ENCODE results near the gene DENND5A.
"Not testable (repeated sequence)": the region's sequence is repeated elsewhere in the genome, so short reads cannot be mapped to it uniquely, and the experiment has no call there.

DENND5A gene

GRCh38 chr11:9118277-9118676 is 146.9 kb downstream of the DENND5A start:
- H3K27ac ChIP-seq, result no peak overlapping the region
- TF ChIP-seq, protein P1, sequence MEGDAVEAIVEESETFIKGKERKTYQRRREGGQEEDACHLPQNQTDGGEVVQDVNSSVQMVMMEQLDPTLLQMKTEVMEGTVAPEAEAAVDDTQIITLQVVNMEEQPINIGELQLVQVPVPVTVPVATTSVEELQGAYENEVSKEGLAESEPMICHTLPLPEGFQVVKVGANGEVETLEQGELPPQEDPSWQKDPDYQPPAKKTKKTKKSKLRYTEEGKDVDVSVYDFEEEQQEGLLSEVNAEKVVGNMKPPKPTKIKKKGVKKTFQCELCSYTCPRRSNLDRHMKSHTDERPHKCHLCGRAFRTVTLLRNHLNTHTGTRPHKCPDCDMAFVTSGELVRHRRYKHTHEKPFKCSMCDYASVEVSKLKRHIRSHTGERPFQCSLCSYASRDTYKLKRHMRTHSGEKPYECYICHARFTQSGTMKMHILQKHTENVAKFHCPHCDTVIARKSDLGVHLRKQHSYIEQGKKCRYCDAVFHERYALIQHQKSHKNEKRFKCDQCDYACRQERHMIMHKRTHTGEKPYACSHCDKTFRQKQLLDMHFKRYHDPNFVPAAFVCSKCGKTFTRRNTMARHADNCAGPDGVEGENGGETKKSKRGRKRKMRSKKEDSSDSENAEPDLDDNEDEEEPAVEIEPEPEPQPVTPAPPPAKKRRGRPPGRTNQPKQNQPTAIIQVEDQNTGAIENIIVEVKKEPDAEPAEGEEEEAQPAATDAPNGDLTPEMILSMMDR (IDR thresholded peaks at IDR 0.05), result no peak
- no peak for DNase-seq (ENCODE audit: low spot score)
- H3K4me3 ChIP-seq, result no peak overlapping the region

DNA sequence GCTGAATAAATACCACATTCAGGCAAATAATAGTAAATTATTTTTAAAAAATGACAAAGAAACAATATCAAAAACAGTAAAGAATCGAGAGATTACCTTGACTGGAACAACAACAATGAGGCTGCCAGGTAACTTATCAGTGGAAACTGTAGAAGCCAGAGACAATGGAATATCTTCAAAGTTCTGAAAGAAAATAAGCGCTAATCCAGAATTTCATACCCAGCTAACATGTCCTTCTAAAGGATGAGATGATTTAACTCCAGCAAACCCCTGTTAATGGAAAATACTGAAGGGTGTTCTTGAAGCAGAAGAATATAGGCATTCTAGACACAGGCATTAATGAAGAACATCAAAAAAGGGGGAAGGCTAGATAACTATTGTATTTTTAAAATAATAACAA is 153.1 kb downstream of the DENND5A start:
- no peak for DNase-seq (ENCODE audit: low spot score)
- Histone ChIP-seq H3K4me3 (no peak overlapping the region), H3K27ac (no peak overlapping the region)
- TF ChIP-seq, protein P1 (IDR thresholded peaks at IDR 0.05), result no peak

GRCh38 chr11:9109858-9110731 is 155.1 kb downstream of the DENND5A start:
- TF ChIP-seq, protein P1 (IDR thresholded peaks at IDR 0.05), result no peak
- no peak for DNase-seq (ENCODE audit: low spot score)
- no peak overlapping the region for H3K27ac ChIP-seq
- no peak overlapping the region for H3K4me3 ChIP-seq

GRCh38 chr11:9104580-9104979 is 160.6 kb downstream of the DENND5A start:
- TF ChIP-seq, protein P1 (IDR thresholded peaks at IDR 0.05), result no peak
- Histone ChIP-seq H3K4me3 (no peak overlapping the region), H3K27ac (no peak overlapping the region)
- no peak for DNase-seq (ENCODE audit: low spot score)

DNA sequence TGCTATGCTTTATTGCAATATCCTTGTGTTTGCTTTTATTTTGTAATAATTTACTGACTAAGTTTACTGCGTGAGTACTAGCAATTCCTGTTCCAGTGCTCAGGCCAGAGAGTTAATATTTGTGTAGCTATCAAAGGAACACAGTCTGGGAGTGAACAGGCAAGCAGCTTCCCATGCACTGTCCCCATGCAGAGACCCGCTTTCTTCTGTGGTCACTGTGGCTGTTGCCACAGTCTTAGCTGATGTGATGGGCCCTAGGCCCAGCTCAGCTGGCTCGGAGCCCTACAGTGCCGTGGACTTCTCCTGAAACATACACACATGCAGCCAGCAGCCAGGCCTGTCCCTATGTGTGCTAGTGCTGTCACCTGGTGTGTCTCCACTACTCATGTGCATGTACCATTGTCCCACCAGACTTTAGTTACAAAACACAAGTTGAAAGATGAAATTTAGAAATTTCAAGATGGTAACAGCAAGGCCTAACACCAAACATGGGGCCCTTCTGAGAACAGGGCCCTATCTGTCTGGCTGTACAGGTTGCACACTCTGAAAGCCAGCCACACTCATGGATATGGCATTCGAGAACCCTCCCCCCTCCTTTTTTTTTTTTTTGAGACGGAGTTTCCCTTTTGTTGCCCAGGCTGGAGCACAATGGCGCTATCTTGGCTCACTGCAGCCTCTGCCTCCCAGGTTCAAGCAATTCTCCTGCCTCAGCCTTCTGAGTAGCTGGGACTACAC is 161.4 kb downstream of the DENND5A start:
- no peak overlapping the region for H3K27ac ChIP-seq
- DNase-seq (ENCODE audit: low spot score), result no peak
- no peak overlapping the region for H3K4me3 ChIP-seq
- TF ChIP-seq, protein P1 (IDR thresholded peaks at IDR 0.05), result no peak

DNA sequence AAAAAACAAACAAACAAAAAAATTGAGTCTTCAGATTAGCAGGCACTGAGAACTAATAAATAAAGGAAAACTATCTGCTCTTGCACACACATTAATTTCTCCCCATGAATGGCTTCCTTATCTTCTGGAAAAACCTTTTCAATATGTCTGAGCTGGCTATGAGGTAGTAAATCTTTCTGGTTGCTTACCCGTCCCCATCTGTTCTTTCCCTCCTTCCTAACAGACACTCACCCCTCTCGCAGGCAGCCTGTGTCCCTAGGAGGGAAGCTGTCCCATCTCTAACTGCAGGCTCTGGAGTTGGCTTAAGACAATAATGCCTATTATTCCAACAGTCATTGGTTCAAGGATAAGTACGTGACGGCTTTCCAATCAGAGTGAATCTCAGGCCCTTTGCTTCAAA is 165.5 kb downstream of the DENND5A start:
- TF ChIP-seq, protein P1 (IDR thresholded peaks at IDR 0.05), result no peak
- H3K27ac ChIP-seq, result no peak overlapping the region
- no peak for DNase-seq (ENCODE audit: low spot score)
- H3K4me3 ChIP-seq, result no peak overlapping the region

GRCh38 chr11:9098455-9098854 is 166.7 kb downstream of the DENND5A start:
- not testable (repeated sequence) for H3K4me3 ChIP-seq; DNase-seq (ENCODE audit: low spot score); H3K27ac ChIP-seq

GRCh38 chr11:9097186-9097943 is 167.8 kb downstream of the DENND5A start:
- H3K27ac ChIP-seq; DNase-seq (ENCODE audit: low spot score); H3K4me3 ChIP-seq: not testable (repeated sequence)

Data from coronary artery (tissue), 2 donors.